ENCODE data around the gene CNIH3. TPM values are rescaled to one million over a fixed set of nuclear protein-coding genes. Genes with fewer than 3 reads are reported as not detected.

CNIH3 gene
- total RNA-seq, 1 experiment from 2014 or later, result 4.2 TPM

- Histone ChIP-seq H3K4ac (ENCODE audit: low read depth, low read length) (no peak overlapping the region), H3K23ac (ENCODE audit: insufficient read length, low read depth, low read length) (no peak overlapping the region), H3T11ph (ENCODE audit: low read length) (no peak overlapping the region), H3K27ac (ENCODE audit: insufficient read length, low read depth, low read length) (no peak overlapping the region), H2BK5ac (ENCODE audit: insufficient read length, low read length) (no peak overlapping the region), H3K23me2 (ENCODE audit: insufficient read length, low read depth, low read length, poor library complexity, severe bottlenecking) (no peaks in the 10 kb centered on the region), H4K8ac (replicated peaks; ENCODE audit: insufficient read length, low read depth, low read length) (no peak overlapping the region), H4K91ac (ENCODE audit: insufficient read length, low read depth, low read length) (no peak overlapping the region), H2AFZ (ENCODE audit: low read length) (no peak overlapping the region), H3K79me1 (ENCODE audit: insufficient read depth, low read depth, low read length, poor library complexity, severe bottlenecking) (no peaks in the 10 kb centered on the region), H3K9ac (ENCODE audit: extremely low read depth, insufficient read length, low read length) (no peak overlapping the region), H3K27me3 (ENCODE audit: insufficient read depth, low read length) (no peaks in the 10 kb centered on the region), H3K9me3 (ENCODE audit: control insufficient read depth, low read depth, low read length) (no peaks in the 10 kb centered on the region), H3K56ac (ENCODE audit: insufficient read length, low read depth, low read length) (no peak overlapping the region), H2BK15ac (ENCODE audit: low read depth, low read length) (no peak overlapping the region), H3K79me2 (ENCODE audit: insufficient read depth, low read length) (no peaks in the 10 kb centered on the region), H2BK20ac (ENCODE audit: low read depth, low read length, poor library complexity, severe bottlenecking) (no peak overlapping the region), H3K4me1 (ENCODE audit: insufficient read depth, low read length) (no peaks in the 10 kb centered on the region; the same call in 1 of the 2 replicates), H3K4me2 (ENCODE audit: insufficient read depth, insufficient read length, low read length) (no peak overlapping the region), H3K18ac (ENCODE audit: insufficient read length, low read depth, low read length) (no peak overlapping the region), H2AK5ac (ENCODE audit: insufficient read length, low read length) (no peak overlapping the region), H4K5ac (ENCODE audit: insufficient read length, low read depth, low read length) (no peak overlapping the region), H3K14ac (ENCODE audit: insufficient read depth, low read length) (no peak overlapping the region), H4K20me1 (ENCODE audit: control insufficient read depth, insufficient read depth, insufficient read length) (no peaks in the 10 kb centered on the region), H2BK120ac (ENCODE audit: low read depth, low read length, poor library complexity, severe bottlenecking) (no peak overlapping the region), H2BK12ac (ENCODE audit: insufficient read length, low read depth, low read length) (no peak overlapping the region)
- Mint-ChIP-seq H3K9me3 (peaks cover 10 to 12% of the 10 kb centered on the region in 2 experiments), H3K4me1 (peaks cover 15 to 19% of the 10 kb centered on the region in 2 experiments), H3K4me3 (no peak overlapping the region), H3K27me3 (ENCODE audit: low read depth) (peaks cover 10% of the 10 kb centered on the region), H3K27ac (no peak overlapping the region), H3K36me3 (ENCODE audit: insufficient read depth in 1 of 3, low read depth in 3 of 3) (peaks cover 4 to 11% (median 4%) of the 10 kb centered on the region in 3 experiments; a peak in 5 of 7 replicates)
- no CpG with 5 or more reads among the region's 2 CpGs for WGBS (ENCODE audit: extremely low coverage, insufficient read length, low lambda C conversion rate)
- DNase-seq, result no peak
- no peak for TF ChIP-seq CTCF (conservative IDR thresholded peaks at IDR 0.05)
Measured at GRCh38 chr1:224762046-224762445, 145.9 kb downstream of the CNIH3 start.
